IMR-90 (cell line): ENCODE data around the gene ZMYM2. TPM values are rescaled to one million over a fixed set of nuclear protein-coding genes. Genes with fewer than 3 reads are reported as not detected.

ENCODE experiments used
- ATAC-seq: fragments of 200-7000 bp; cut with Tn5 transposase; 2 replicates; pipeline ENCODE4 v1.9.1; 2020; ENCODE audit warnings: low read depth, mild to moderate bottlenecking, moderate library complexity
- BruUV-seq: library from RNA; stranded (reverse); fragments of 400-500 nt; replicated peaks from 2 replicates; lab custom pipeline; 2021; lab: Mats Ljungman, UMichigan
- CTCF ChIA-PET: fragments of 300-600 bp; formaldehyde crosslinking; extraction: SDS; loops from one replicate; lab custom pipeline; 2021; ENCODE audit warnings: antibody characterized with exemption; lab: Yijun Ruan, JAX
- POLR2A ChIA-PET: fragments of 300-600 bp; sonication (Branson Sonifier 250); formaldehyde crosslinking; loops from one replicate; lab custom pipeline; 2022; ENCODE audit warnings: antibody characterized with exemption; ENCODE audit not compliant: unreplicated experiment; lab: Charles Lee
- DNase-seq: peaks from one replicate; pipeline ENCODE4 v3.0.0; 2013
- H2AFZ ChIP-seq: replicated peaks from 2 replicates; pipeline ENCODE3; 2013; ENCODE audit warnings: low read length, mild to moderate bottlenecking; ENCODE audit not compliant: poor library complexity
- H2AK5ac ChIP-seq: 2 replicates; pipeline ENCODE4 v1.6.1; 2013; ENCODE audit warnings: low read depth, low read length, inconsistent platforms
- H2AK9ac ChIP-seq: replicated peaks from 2 replicates; pipeline ENCODE3; 2013; ENCODE audit warnings: mild to moderate bottlenecking, low read depth, low read length, moderate library complexity; ENCODE audit not compliant: poor library complexity
- H2BK120ac ChIP-seq: 2 replicates; pipeline ENCODE4 v1.6.1; 2013; ENCODE audit warnings: low read depth, low read length, inconsistent platforms
- H2BK15ac ChIP-seq: 3 replicates; pipeline ENCODE4 v1.6.1; 2013; ENCODE audit warnings: low read depth, low read length, inconsistent platforms
- H2BK20ac ChIP-seq: 2 replicates; pipeline ENCODE4 v1.6.1; 2013; ENCODE audit warnings: low read depth, mild to moderate bottlenecking, inconsistent platforms, low read length, moderate library complexity
- H2BK5ac ChIP-seq: 2 replicates; pipeline ENCODE4 v1.6.1; 2013; ENCODE audit warnings: mild to moderate bottlenecking, low read depth, low read length, inconsistent platforms; ENCODE audit not compliant: poor library complexity, severe bottlenecking
- H3K14ac ChIP-seq: replicated peaks from 2 replicates; pipeline ENCODE4 v1.6.1; 2013; ENCODE audit warnings: low read depth, low read length, inconsistent platforms
- H3K18ac ChIP-seq: 2 replicates; pipeline ENCODE4 v1.6.1; 2013; ENCODE audit warnings: low read depth, low read length, control low read depth
- H3K23ac ChIP-seq: 2 replicates; pipeline ENCODE4 v1.6.1; 2013; ENCODE audit warnings: low read depth, low read length, inconsistent platforms
- H3K27ac ChIP-seq: 2 replicates; pipeline ENCODE4 v1.5.1; 2013; ENCODE audit warnings: mild to moderate bottlenecking, control low read depth, low read length; ENCODE audit not compliant: insufficient read depth
- H3K27me3 ChIP-seq: 2 replicates; pipeline ENCODE4 v1.6.1; 2013; ENCODE audit warnings: low read length; ENCODE audit not compliant: control insufficient read depth, insufficient read depth
- H3K36me3 ChIP-seq: 2 replicates; pipeline ENCODE4 v1.6.1; 2013; ENCODE audit warnings: low read length, mixed read lengths; ENCODE audit not compliant: control insufficient read depth, insufficient read depth
- H3K4ac ChIP-seq: 2 replicates; pipeline ENCODE4 v1.6.1; 2013; ENCODE audit warnings: low read depth, low read length, inconsistent platforms
- H3K4me1 ChIP-seq: 2 replicates; pipeline ENCODE4 v1.6.1; 2013; ENCODE audit warnings: low read length, mixed read lengths; ENCODE audit not compliant: control insufficient read depth, insufficient read depth
- H3K4me2 ChIP-seq: 2 replicates; pipeline ENCODE4 v1.6.1; 2013; ENCODE audit warnings: low read depth, mild to moderate bottlenecking, control low read depth, low read length, moderate library complexity
- H3K4me3 ChIP-seq: 2 replicates; pipeline ENCODE4 v1.5.1; 2013; ENCODE audit warnings: low read depth, mild to moderate bottlenecking, control low read depth, low read length, moderate library complexity; ENCODE audit not compliant: insufficient read depth
- H3K56ac ChIP-seq: 2 replicates; pipeline ENCODE4 v1.6.1; 2013; ENCODE audit warnings: low read length, inconsistent platforms; ENCODE audit not compliant: insufficient read depth; ENCODE audit errors: extremely low read depth
- H3K79me1 ChIP-seq, 2 experiments: 2 replicates each; pipeline ENCODE4 v1.6.1; 2013; ENCODE audit warnings: low read length in 2 of 2, inconsistent platforms in 1 of 2, low read depth in 1 of 2
- H3K9ac ChIP-seq: 2 replicates; pipeline ENCODE4 v1.6.1; 2013; ENCODE audit warnings: low read depth, low read length, control low read depth
- H3K9me1 ChIP-seq: 2 replicates; pipeline ENCODE4 v1.6.1; 2013; ENCODE audit warnings: low read length, inconsistent platforms; ENCODE audit not compliant: insufficient read depth
- H3K9me3 ChIP-seq: 2 replicates; pipeline ENCODE4 v1.6.1; 2013; ENCODE audit warnings: low read length; ENCODE audit not compliant: control insufficient read depth, insufficient read depth
- H4K20me1 ChIP-seq: 2 replicates; pipeline ENCODE4 v1.6.1; 2013; ENCODE audit warnings: low read length, inconsistent platforms; ENCODE audit not compliant: insufficient read depth
- H4K5ac ChIP-seq: 2 replicates; pipeline ENCODE4 v1.6.1; 2013; ENCODE audit warnings: mild to moderate bottlenecking, low read depth, low read length, control low read depth
- H4K8ac ChIP-seq, 2 experiments: 2 replicates each; pipeline ENCODE4 v1.6.1; 2013; ENCODE audit warnings: low read depth in 2 of 2, low read length in 2 of 2, control low read depth in 1 of 2, inconsistent platforms in 1 of 2
- H4K91ac ChIP-seq: 2 replicates; pipeline ENCODE4 v1.6.1; 2013; ENCODE audit warnings: low read depth, low read length, inconsistent platforms; ENCODE audit not compliant: insufficient read depth
- CEBPB ChIP-seq: IDR thresholded peaks from 2 replicates; pipeline ENCODE4 v1.6.1; 2012; ENCODE audit warnings: low read depth, low read length, improper control_type of control experiment
- CTCF ChIP-seq: conservative IDR thresholded peaks from 2 replicates; pipeline ENCODE4 v1.5.1; 2012; ENCODE audit warnings: mild to moderate bottlenecking, low read depth, low read length, improper control_type of control experiment
- ELK1 ChIP-seq: fragments of 150-350 bp; IDR thresholded peaks from 2 replicates; pipeline ENCODE4 v1.6.1; 2016; ENCODE audit warnings: low read depth, mild to moderate bottlenecking, low read length, moderate library complexity, borderline replicate concordance
- FOS ChIP-seq: fragments of 150-350 bp; IDR thresholded peaks from 2 replicates; pipeline ENCODE4 v1.6.1; 2016; ENCODE audit warnings: low read depth, low read length
- MXI1 ChIP-seq: IDR thresholded peaks from 2 replicates; pipeline ENCODE4 v1.6.1; 2012; ENCODE audit warnings: low read depth, mild to moderate bottlenecking, low read length, moderate library complexity, borderline replicate concordance
- NFE2L2 ChIP-seq: fragments of 150-350 bp; IDR thresholded peaks from 2 replicates; pipeline ENCODE4 v1.6.1; 2016; ENCODE audit warnings: low read depth, mild to moderate bottlenecking, low read length
- RAD21 ChIP-seq: IDR thresholded peaks from 2 replicates; pipeline ENCODE4 v1.6.1; 2012; ENCODE audit warnings: low read length, improper control_type of control experiment
- RCOR1 ChIP-seq: IDR thresholded peaks from 2 replicates; pipeline ENCODE4 v1.6.1; 2012; ENCODE audit warnings: mild to moderate bottlenecking, low read length, improper control_type of control experiment; ENCODE audit not compliant: insufficient replicate concordance
- USF2 ChIP-seq: fragments of 150-350 bp; IDR thresholded peaks from 2 replicates; pipeline ENCODE4 v1.6.1; 2017; ENCODE audit warnings: mild to moderate bottlenecking, antibody characterized with exemption, low read length, low read depth
- WGBS, 2 experiments: methylation state at CpG; one replicate each; pipeline versions ENCODE4 v1.1.5 to v1.1.7; 2013; ENCODE audit warnings: missing lambda C conversion rate in 2 of 2; ENCODE audit not compliant: insufficient read length in 1 of 2; ENCODE audit errors: extremely low coverage in 2 of 2; 5-methylcytosine and 5-hydroxymethylcytosine counted together
- dilution Hi-C: fragments of 300-500 bp; cut with HindIII; formaldehyde crosslinking; loops from one replicate; pipeline ENCODE4 v1.14.3; 2018; ENCODE audit warnings: low sequenced_read_pairs; ENCODE audit not compliant: unreplicated experiment
- in situ Hi-C: fragments of 300-500 bp; cut with MboI; formaldehyde crosslinking; loops from 3 replicates; pipeline ENCODE4 v1.14.3; 2019; ENCODE audit warnings: low sequenced_read_pairs, inconsistent platforms, mixed read lengths
- intact Hi-C: fragments of 100-400 bp; cut with micrococcal nuclease; formaldehyde crosslinking; loops from 2 replicates; pipeline ENCODE4 v1.10.0; 2022
- polyA plus RNA-seq, 3 experiments: library from polyadenylated mRNA; depleted of rRNA; stranded (reverse); fragments of >200 nt; gene quantifications; 2 replicates each; pipeline ENCODE4 v1.2.3, GENCODE V29; 2012; ENCODE audit warnings: low replicate concordance in 1 of 3
- total RNA-seq: library from RNA; depleted of rRNA; stranded (reverse); fragments of >200 nt; gene quantifications from 2 replicates; pipeline ENCODE4 v1.2.3, GENCODE V29; 2012

Gene ZMYM2
- total and polyA plus RNA-seq, 2 of the 4 experiments (the other 2 are of a cell fraction), result 15.7 to 51.1 TPM

- Histone ChIP-seq H3K23ac (no peak overlapping the region), H3K9me1 (peaks cover 3% of the 10 kb centered on the region; the same call in 1 of the 2 replicates), H3K9me3 (no peaks in the 10 kb centered on the region), H3K18ac (no peak overlapping the region), H3K4ac (no peak overlapping the region), H3K56ac (no peak overlapping the region), H2AK5ac (no peak overlapping the region), H3K4me2 (no peak overlapping the region), H4K91ac (no peak overlapping the region), H3K4me3 (no peak overlapping the region), H2BK5ac (no peak overlapping the region), H3K79me1 (peaks cover 11 to 15% of the 10 kb centered on the region in 2 experiments), H2AFZ (no peak overlapping the region), H4K5ac (no peak overlapping the region), H3K27ac (no peak overlapping the region), H3K36me3 (peaks cover 24% of the 10 kb centered on the region), H4K8ac (no peak overlapping the region), H3K4me1 (no peaks in the 10 kb centered on the region), H2BK20ac (no peak overlapping the region), H2BK120ac (no peak overlapping the region), H3K14ac (no peak overlapping the region), H2BK15ac (no peak overlapping the region), H3K9ac (no peak overlapping the region), H2AK9ac (no peak overlapping the region), H4K20me1 (no peaks in the 10 kb centered on the region; the same call in 1 of the 2 replicates), H3K27me3 (no peaks in the 10 kb centered on the region)
- ATAC-seq, result no peak
- intact Hi-C loops (loop anchor here (5.0 kb wide), 1 partner anchor 104 kb away; the partner anchor contains the start of gene GJA3), in situ Hi-C loops (no loop called here), dilution Hi-C loops (no loop called here)
- ChIA-PET POLR2A (no interaction called here), CTCF (no interaction called here)
- WGBS, 2 experiments, result no CpG with 5 or more reads among the region's 1 CpG
- TF ChIP-seq USF2, result no peak
- TF ChIP-seq CTCF, result no peak
- TF ChIP-seq MXI1, result no peak
- no peak for TF ChIP-seq RCOR1
- TF ChIP-seq RAD21, result no peak
- TF ChIP-seq FOS, result no peak
- TF ChIP-seq NFE2L2, result no peak
- TF ChIP-seq ELK1, result no peak
- no peak for TF ChIP-seq CEBPB
- no TSS peak for BruUV-seq
- no peak for DNase-seq
Observed at GRCh38 chr13:20058476-20058875, 99.9 kb downstream of the ZMYM2 start.
